ENCODE data around the gene GSK3B. TPM values are rescaled to one million over a fixed set of nuclear protein-coding genes. Genes with fewer than 3 reads are reported as not detected.

The GSK3B gene
- total RNA-seq: 10 to 100 TPM; 35.0 to 53.2 (median 44.0) TPM

- Histone ChIP-seq H3K9me3 (no peaks in the 10 kb centered on the region), H3K4me3 (replicated peaks in 1 of 3) (peak within 1 kb of the TSS; percentile 16 to 94 (median 81)), H3K36me3 (no peaks in the 10 kb centered on the region), H3K27me3 (no peaks in the 10 kb centered on the region), H3K27ac (peak within 1 kb of the TSS; percentile 97 to 100 (median 99)), H3K4me1 (peaks cover 19 to 29% of the 10 kb centered on the region in 2 donors)
- DNase-seq: peak; percentile 75 to 77
- TF ChIP-seq CTCF (IDR thresholded peaks at IDR 0.05) (peak in 1 of 6 experiments; percentile 4), POLR2A (IDR thresholded peaks at IDR 0.05) (peak; percentile 83 to 96)
- intact Hi-C loops (cut with DNase I): no loop called here
- WGBS, 2 donors: 1% methylated on average over 43 to 65 of the region's 94 CpGs
Observed at GRCh38 chr3:120093911-120094775, at the start of gene GSK3B. GSK3B (minus strand) TSS chr3:120094447; CDS start chr3:120093434, 1,013 bp downstream.

GRCh38 chr3:120143676-120144075, 49.4 kb upstream of the GSK3B start:
- TF ChIP-seq POLR2A (IDR thresholded peaks at IDR 0.05) (no peak), CTCF (IDR thresholded peaks at IDR 0.05) (no peak)
- intact Hi-C loops (cut with DNase I): no loop called here
- Histone ChIP-seq H3K36me3 (no peaks in the 10 kb centered on the region), H3K4me1 (no peaks in the 10 kb centered on the region), H3K9me3 (no peaks in the 10 kb centered on the region), H3K4me3 (replicated peaks in 1 of 3) (no peak overlapping the region), H3K27me3 (no peaks in the 10 kb centered on the region), H3K27ac (no peak overlapping the region)
- DNase-seq: no peak
- whole genome bisulfite sequencing, 2 donors: 100% methylated on average over 2 of the region's 2 CpGs; no CpG with 5 or more reads in 1 of the 2 donors

DNA sequence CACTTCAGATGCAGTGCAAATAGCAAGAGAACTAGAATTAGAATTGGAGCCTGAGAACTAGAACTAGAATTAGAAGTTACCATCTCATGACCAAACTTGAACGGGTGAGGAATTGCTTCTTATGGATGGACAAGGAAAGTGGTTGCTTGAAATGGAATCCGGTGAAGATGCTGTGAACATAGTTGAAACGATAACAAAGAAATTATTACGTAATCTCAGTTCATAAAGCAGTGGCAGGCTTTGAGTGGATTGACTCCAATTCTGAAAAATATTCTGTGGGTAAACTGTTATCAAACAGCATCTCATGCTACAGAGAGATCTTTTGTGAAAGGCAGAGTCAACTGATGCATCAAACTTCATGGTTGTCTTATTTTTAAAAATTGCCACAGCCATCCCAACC, 48.0 kb upstream of the GSK3B start:
- intact Hi-C loops (cut with DNase I): no loop called here
- TF ChIP-seq POLR2A (IDR thresholded peaks at IDR 0.05) (no peak), CTCF (IDR thresholded peaks at IDR 0.05) (no peak)
- whole genome bisulfite sequencing, 2 donors: 91 to 93% methylated on average over 4 of the region's 4 CpGs
- Histone ChIP-seq H3K27me3 (no peaks in the 10 kb centered on the region), H3K36me3 (no peaks in the 10 kb centered on the region), H3K4me3 (replicated peaks in 1 of 3) (no peak overlapping the region), H3K27ac (no peak overlapping the region), H3K4me1 (no peaks in the 10 kb centered on the region), H3K9me3 (no peaks in the 10 kb centered on the region)
- no peak for DNase-seq

DNA sequence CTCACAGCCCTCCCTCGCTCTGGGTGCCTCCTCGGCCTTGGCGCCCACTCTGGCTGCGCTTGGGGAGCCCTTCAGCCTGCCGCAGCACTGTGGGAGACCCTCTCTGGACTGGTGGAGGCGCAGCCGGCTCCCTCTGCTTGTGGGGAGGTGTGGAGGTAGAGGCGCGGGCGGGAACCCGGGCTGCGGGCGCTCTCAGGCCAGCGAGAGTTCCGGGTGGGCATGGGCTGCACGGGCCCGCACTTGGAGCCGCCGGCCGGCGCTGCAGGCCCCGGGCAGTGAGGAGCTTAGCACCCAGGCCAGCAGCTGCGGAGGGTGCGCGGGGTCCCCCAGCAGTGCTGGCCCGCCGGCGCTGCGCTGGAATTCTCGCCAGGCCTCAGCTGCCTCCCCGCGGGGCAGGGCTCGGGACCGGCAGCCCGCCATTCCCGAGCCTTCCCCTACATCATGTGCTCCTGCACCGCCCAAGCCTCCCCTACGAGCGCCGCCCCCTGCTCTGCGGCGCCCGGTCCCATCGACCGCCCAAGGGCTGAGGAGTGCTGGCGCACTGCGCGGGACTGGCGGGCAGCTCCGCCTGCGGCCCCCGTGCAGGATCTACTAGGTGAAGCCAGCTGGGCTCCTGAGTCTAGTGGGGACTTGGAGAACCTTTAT, 46.0 kb upstream of the GSK3B start:
- intact Hi-C loops (cut with DNase I): no loop called here
- no peak for TF ChIP-seq POLR2A (IDR thresholded peaks at IDR 0.05)
- TF ChIP-seq CTCF (IDR thresholded peaks at IDR 0.05): no peak
- H3K4me1 ChIP-seq: no peaks in the 10 kb centered on the region
- H3K4me3 ChIP-seq (replicated peaks in 1 of 3): no peak overlapping the region
- H3K36me3 ChIP-seq: no peaks in the 10 kb centered on the region
- WGBS, 2 donors: 93 to 96% methylated on average over 3 to 21 of the region's 52 CpGs
- DNase-seq: no peak
- no peaks in the 10 kb centered on the region for H3K27me3 ChIP-seq
- no peaks in the 10 kb centered on the region for H3K9me3 ChIP-seq
- H3K27ac ChIP-seq: no peak overlapping the region

GRCh38 chr3:120139140-120139539, 44.9 kb upstream of the GSK3B start:
- 93 to 96% methylated on average over 4 of the region's 4 CpGs for WGBS, 2 donors
- no peak overlapping the region for H3K27ac ChIP-seq
- TF ChIP-seq CTCF (IDR thresholded peaks at IDR 0.05) (no peak), POLR2A (IDR thresholded peaks at IDR 0.05) (no peak)
- H3K4me3 ChIP-seq (replicated peaks in 1 of 3): no peak overlapping the region
- no peaks in the 10 kb centered on the region for H3K4me1 ChIP-seq
- H3K9me3 ChIP-seq: no peaks in the 10 kb centered on the region
- DNase-seq: no peak
- no peaks in the 10 kb centered on the region for H3K36me3 ChIP-seq
- no peaks in the 10 kb centered on the region for H3K27me3 ChIP-seq
- intact Hi-C loops (cut with DNase I): no loop called here

Measured in thyroid gland (tissue), 4 donors.